Measurements from ENCODE around the gene TRAPPC3L.

DNA sequence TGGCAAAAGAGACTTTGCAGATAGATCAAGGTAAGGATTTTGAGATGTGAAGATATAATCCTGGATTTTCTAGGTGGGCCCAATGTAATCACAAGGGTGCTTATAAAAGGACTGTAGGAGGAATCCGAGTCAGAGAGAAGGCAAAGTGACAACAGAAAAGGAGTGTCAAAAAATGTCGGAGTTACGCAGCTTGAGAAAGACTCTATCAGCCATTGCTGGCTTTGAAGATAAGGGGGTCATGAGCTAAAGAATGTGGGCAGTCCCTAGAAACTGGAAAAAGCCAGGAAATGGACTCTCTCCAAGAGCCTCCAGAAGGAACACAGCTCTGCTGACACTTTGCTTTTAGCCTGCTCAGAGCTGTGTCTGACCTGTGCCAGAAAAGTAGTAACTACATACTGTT, 17.1 kb upstream of the TRAPPC3L start:
- no peak for TF ChIP-seq SUZ12 (IDR thresholded peaks at IDR 0.05; ENCODE audit: extremely low read depth, insufficient read depth, insufficient read length)
- TF ChIP-seq ZNF274 (IDR thresholded peaks at IDR 0.05; ENCODE audit: low read depth, low read length), result no peak
- TF ChIP-seq YY1 (IDR thresholded peaks at IDR 0.05; ENCODE audit: insufficient read depth, insufficient read length), result no peak

Data from NT2/D1 (cell line).